Astrocyte of the cerebellum (primary cell): Measurements from ENCODE around the gene OVAAL.

Experiments
- DNase-seq: peaks from one replicate; pipeline ENCODE4 v3.0.0-alpha.2; 2011; ENCODE audit warnings: low read depth
- H3K4me3 ChIP-seq: 2 replicates; pipeline ENCODE4 v1.5.1; 2011; ENCODE audit warnings: mild to moderate bottlenecking, low read depth, low read length, moderate library complexity
- CTCF ChIP-seq: IDR thresholded peaks from 2 replicates; pipeline ENCODE4 v1.5.1; 2012; ENCODE audit warnings: low read length, low read depth, moderate library complexity, mild to moderate bottlenecking; ENCODE audit errors: missing control alignments
- in situ Hi-C: cut with HindIII; loops from 2 replicates; pipeline ENCODE4 v1.10.0; 2017; ENCODE audit warnings: low sequenced_read_pairs

The OVAAL gene

GRCh38 chr1:180560200-180560867, 1.6 kb downstream of the OVAAL start:
- TF ChIP-seq CTCF = no peak
- in situ Hi-C loops = no loop called here
- no peak for DNase-seq
- no peak overlapping the region for H3K4me3 ChIP-seq

DNA sequence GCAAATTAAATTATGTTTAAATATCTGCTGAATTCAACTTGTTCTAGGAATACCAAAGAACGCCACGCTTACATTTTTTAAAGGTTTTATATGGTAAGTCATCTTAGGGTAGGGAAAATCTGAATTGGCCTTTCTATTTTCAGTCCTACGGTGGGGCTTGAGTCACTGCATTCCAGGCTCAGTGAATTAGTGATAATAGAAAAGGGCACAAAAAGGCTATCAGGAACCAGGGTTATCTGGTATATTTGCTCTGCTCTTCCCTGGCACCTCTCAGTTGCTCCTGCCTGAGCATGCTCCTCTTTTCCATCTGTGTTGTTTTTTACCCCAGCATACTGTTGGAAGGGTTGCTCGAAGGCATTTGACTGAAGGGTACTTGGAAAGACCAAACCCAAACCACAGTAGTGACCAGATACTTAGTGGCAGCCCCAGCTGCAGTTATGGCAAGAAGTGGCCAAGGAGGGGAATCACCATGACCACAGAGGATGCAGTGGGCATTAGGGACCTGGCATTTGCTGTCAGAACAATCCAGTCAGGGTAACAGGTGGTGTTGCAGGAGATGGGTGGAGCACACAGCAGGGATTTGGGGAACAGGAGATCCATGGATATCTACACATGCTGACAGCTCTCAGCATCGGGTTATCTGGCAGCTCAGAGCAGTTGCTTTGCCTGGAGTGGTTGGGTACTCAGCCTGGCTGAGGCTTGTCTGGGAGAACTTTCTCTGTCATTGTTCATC, 2.3 kb downstream of the OVAAL start:
- DNase-seq = no peak
- no peak overlapping the region for H3K4me3 ChIP-seq
- in situ Hi-C loops = no loop called here
- TF ChIP-seq CTCF = no peak

DNA sequence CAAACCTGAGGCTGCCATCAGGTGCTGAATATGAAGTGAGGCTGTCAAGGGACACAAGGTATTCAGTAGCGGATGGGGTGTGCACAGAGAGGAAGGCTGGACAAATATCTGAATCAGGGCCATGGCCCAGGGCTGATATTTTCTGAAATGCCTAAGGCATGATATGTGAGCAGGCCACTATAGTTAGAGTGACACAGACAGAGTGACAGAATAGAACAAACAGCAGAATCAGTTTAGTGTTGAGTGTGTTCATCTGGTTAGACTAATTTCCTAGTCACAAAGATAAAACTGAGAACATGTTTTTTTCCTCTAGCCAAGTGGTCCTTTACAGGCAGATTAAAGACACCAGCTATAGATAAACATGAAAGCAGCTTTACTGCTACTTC, 3.9 kb downstream of the OVAAL start:
- DNase-seq = no peak
- H3K4me3 ChIP-seq = no peak overlapping the region
- in situ Hi-C loops = no loop called here
- TF ChIP-seq CTCF = no peak

DNA sequence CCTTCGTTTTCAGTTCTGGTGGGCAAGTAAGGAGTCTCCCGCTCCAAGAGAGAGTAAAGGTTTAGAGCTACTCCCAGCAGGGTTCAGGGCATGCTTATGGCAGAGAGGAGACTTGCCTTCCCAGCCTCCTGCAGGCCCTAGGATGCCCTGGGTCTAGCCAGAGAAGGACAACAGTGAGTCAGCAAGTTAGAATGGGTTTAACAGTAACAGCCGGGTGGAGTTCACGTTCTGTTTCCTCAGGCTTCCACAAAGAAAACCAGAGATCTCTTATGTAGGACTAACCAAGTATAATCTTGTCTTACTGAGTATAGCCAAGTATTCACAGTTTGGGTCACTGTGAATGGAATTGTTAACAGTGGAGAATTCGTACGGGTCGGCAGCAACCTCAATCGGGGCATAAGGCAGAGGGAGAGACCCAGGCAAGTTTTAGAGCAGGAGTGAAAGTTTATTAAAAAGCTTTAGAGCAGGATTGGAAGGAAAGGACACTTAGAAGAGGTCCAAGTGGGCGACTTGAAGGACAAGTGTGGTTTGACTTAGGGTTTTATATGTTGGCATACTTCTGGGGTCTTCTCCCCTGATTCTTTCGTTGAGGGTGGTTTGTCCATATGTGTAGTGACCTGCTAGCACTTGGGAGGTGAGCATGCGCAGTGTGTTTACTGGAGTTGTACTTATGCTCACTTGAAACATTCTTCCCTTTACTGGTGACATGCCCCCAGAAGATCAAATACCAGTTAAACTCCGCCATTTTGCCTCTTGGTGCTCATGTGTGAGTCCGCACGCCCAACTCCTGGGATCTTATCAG, 4.5 kb downstream of the OVAAL start:
- in situ Hi-C loops = no loop called here
- no peak overlapping the region for H3K4me3 ChIP-seq
- DNase-seq = no peak
- TF ChIP-seq CTCF = no peak

- DNase-seq = no peak
- TF ChIP-seq CTCF = no peak
- in situ Hi-C loops = no loop called here
- no peak overlapping the region for H3K4me3 ChIP-seq
These were observed 6.5 kb downstream of the OVAAL start for GRCh38 chr1:180565121-180565871.

- H3K4me3 ChIP-seq = no peak overlapping the region
- in situ Hi-C loops = no loop called here
- TF ChIP-seq CTCF = no peak
- no peak for DNase-seq
These were observed 7.3 kb downstream of the OVAAL start for GRCh38 chr1:180566026-180566425.
